Measurements from ENCODE around the gene CCNY. TPM values are rescaled to one million over a fixed set of nuclear protein-coding genes. Genes with fewer than 3 reads are reported as not detected.
A peak's percentile ranks its signal among the peaks of the same experiment; 100 is the strongest.

Gene CCNY
- total RNA-seq, 2 experiments from 2014 or later, result 37.0 to 55.8 TPM

GRCh38 chr10:35554461-35555056 is 218.2 kb downstream of the CCNY start:
- Histone ChIP-seq H3K4me2 (ENCODE audit: low read length) (peak overlapping the region; percentile 56), H3K27ac (ENCODE audit: low read depth, low read length, poor library complexity, severe bottlenecking) (peak overlapping the region; percentile 22), H3K9me2 (ENCODE audit: insufficient read depth, low read length) (no peaks in the 10 kb centered on the region), H3K36me3 (ENCODE audit: insufficient read depth, low read length) (no peaks in the 10 kb centered on the region; the same call in 1 of the 2 replicates), H3K79me2 (ENCODE audit: insufficient read depth, low read depth, low read length) (no peaks in the 10 kb centered on the region), H3K4me1 (ENCODE audit: insufficient read depth, low read length, poor library complexity, severe bottlenecking) (peaks cover 22% of the 10 kb centered on the region), H4K20me1 (ENCODE audit: insufficient read depth, low read length) (no peaks in the 10 kb centered on the region), H2AFZ (ENCODE audit: low read length) (no peak overlapping the region; the same call in 1 of the 2 replicates), H3K9me3 (ENCODE audit: low read length) (no peaks in the 10 kb centered on the region), H3K4me3 (ENCODE audit: low read depth, low read length, poor library complexity, severe bottlenecking) (peak overlapping the region; percentile 22)
- intact Hi-C loops (cut with micrococcal nuclease; ENCODE audit: unreplicated experiment), result no loop called here
- ChIA-PET CTCF (ENCODE audit: unreplicated experiment) (no interaction called here), POLR2A (interaction anchor here (0.6 to 1.2 kb wide), 5 partner anchors 7 to 358 kb away, joined by 3 to 4 read pairs (median 3); no protein-coding TSS in a partner anchor)
- DNase-seq (ENCODE audit: low spot score), result peak; percentile 24
- no TSS peak for BruUV-seq (replicated peaks)
- TF ChIP-seq CTCF (conservative IDR thresholded peaks at IDR 0.05; ENCODE audit: low read length) (no peak), EZH2phosphoT487 (IDR thresholded peaks at IDR 0.05; ENCODE audit: borderline replicate concordance, low read depth, low read length) (no peak)

- Histone ChIP-seq H3K79me2 (ENCODE audit: insufficient read depth, low read depth, low read length) (no peaks in the 10 kb centered on the region), H3K9me3 (ENCODE audit: low read length) (no peaks in the 10 kb centered on the region), H3K36me3 (ENCODE audit: insufficient read depth, low read length) (no peaks in the 10 kb centered on the region; the same call in 1 of the 2 replicates), H3K4me3 (ENCODE audit: low read depth, low read length, poor library complexity, severe bottlenecking) (no peak overlapping the region), H4K20me1 (ENCODE audit: insufficient read depth, low read length) (no peaks in the 10 kb centered on the region), H3K4me1 (ENCODE audit: insufficient read depth, low read length, poor library complexity, severe bottlenecking) (peaks cover 22% of the 10 kb centered on the region), H3K9me2 (ENCODE audit: insufficient read depth, low read length) (no peaks in the 10 kb centered on the region), H3K4me2 (ENCODE audit: low read length) (no peak overlapping the region), H3K27ac (ENCODE audit: low read depth, low read length, poor library complexity, severe bottlenecking) (no peak overlapping the region), H2AFZ (ENCODE audit: low read length) (no peak overlapping the region)
- no TSS peak for BruUV-seq (replicated peaks)
- CTCF ChIA-PET (ENCODE audit: unreplicated experiment), result no interaction called here
- no peak for DNase-seq (ENCODE audit: low spot score)
- TF ChIP-seq EZH2phosphoT487 (IDR thresholded peaks at IDR 0.05; ENCODE audit: borderline replicate concordance, low read depth, low read length) (no peak), CTCF (conservative IDR thresholded peaks at IDR 0.05; ENCODE audit: low read length) (no peak)
- POLR2A ChIA-PET, result interaction anchor here (0.6 to 1.6 kb wide), 8 partner anchors 8 to 1327 kb away, joined by 3 to 5 read pairs (median 3); no protein-coding TSS in a partner anchor
- intact Hi-C loops (cut with micrococcal nuclease; ENCODE audit: unreplicated experiment), result no loop called here
These were observed 219.9 kb downstream of the CCNY start for GRCh38 chr10:35555962-35556930.

Measured in OCI-LY7 (cell line).